ENCODE measurements around the gene ANGPT4. TPM values are rescaled to one million over a fixed set of nuclear protein-coding genes. Genes with fewer than 3 reads are reported as not detected.

Gene ANGPT4
- total RNA-seq, 1 donor from 2014 or later, result 0.07 TPM

DNA sequence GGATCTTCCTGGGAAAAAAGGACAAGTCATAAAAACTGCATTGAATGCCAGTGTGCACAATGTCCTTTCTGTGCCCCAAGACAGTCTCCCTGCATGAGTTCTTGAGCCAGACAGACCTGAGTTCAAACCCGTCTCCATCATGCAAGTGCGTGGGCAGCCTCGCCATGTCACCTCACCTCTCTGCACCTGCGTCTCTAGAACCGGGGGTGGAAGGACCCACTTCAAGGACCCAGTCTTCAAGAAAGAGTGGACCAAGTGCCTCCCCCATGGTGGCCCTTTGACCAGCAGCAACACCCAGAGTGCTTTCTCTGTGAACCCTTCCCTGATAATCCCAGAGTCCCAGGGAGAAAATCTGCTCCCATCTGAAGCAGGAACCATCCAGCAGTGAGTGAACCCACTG, 23.5 kb upstream of the ANGPT4 start:
- H3K27me3 Mint-ChIP-seq, result peaks cover 8% of the 10 kb centered on the region
- H3K9me3 Mint-ChIP-seq, result no peaks in the 10 kb centered on the region
- TF ChIP-seq, protein P1, sequence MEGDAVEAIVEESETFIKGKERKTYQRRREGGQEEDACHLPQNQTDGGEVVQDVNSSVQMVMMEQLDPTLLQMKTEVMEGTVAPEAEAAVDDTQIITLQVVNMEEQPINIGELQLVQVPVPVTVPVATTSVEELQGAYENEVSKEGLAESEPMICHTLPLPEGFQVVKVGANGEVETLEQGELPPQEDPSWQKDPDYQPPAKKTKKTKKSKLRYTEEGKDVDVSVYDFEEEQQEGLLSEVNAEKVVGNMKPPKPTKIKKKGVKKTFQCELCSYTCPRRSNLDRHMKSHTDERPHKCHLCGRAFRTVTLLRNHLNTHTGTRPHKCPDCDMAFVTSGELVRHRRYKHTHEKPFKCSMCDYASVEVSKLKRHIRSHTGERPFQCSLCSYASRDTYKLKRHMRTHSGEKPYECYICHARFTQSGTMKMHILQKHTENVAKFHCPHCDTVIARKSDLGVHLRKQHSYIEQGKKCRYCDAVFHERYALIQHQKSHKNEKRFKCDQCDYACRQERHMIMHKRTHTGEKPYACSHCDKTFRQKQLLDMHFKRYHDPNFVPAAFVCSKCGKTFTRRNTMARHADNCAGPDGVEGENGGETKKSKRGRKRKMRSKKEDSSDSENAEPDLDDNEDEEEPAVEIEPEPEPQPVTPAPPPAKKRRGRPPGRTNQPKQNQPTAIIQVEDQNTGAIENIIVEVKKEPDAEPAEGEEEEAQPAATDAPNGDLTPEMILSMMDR (conservative IDR thresholded peaks at IDR 0.05), result no peak
- H3K4me3 Mint-ChIP-seq, result no peak overlapping the region
- H3K4me1 Mint-ChIP-seq (ENCODE audit: unreplicated experiment), result no peaks in the 10 kb centered on the region
- no peak overlapping the region for H3K27ac Mint-ChIP-seq
- H3K36me3 Mint-ChIP-seq, result no peaks in the 10 kb centered on the region
- no peak for DNase-seq (ENCODE audit: extremely low spot score, unreplicated experiment)

DNA sequence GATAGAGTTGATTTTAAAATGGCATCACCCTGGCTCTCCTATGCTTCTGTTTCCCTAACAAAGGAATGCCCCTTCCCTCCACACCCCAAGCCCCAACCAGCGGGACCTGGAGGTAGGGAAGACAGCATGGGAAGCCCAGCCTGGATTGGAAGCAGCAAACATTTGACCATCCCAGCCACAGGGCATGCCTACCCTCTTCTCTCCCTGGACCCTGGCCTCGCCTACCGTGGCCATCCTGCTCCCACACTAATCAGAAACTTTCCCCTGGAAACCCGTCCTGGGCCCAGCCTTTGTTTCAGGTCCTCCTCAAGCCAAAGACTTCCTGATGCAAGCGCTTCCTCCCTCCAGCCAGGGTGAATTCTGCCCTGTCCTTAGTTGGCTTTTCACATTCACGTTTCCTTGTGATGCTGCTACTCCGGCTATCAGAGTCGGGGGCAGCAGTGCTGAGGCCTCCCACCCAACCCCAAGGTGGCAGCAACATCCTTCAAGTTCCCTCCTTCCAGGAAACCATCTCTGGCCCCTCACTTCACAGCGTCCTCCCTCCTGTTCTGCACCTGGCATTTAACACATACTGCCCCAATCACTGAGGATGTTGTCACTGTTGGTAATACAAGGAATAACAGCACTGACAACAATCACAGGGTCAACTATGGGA, 18.2 kb upstream of the ANGPT4 start:
- no peak for DNase-seq (ENCODE audit: extremely low spot score, unreplicated experiment)
- H3K27ac Mint-ChIP-seq, result no peak overlapping the region
- H3K36me3 Mint-ChIP-seq, result no peaks in the 10 kb centered on the region

DNA sequence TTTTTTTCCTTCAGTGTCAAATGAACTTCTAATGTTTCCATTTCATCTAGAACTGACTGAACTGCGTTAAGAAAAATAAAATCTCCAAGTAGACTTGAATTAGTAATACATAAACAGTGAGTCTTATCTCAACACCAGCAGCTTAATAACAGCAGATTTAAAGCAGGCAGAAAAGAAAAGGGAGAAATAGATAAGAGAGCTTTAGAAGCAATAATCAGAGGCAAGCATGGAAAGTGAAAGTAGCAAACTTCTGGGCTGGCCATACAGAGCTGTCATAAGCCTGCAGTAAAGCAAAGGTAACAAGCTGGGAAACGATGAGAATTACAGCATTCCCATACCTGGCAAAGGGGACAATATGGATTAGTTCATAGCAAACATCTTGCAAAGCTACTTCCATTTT, 16.9 kb upstream of the ANGPT4 start:
- TF ChIP-seq, protein P1 (conservative IDR thresholded peaks at IDR 0.05), result no peak
- H3K27ac Mint-ChIP-seq, result no peak overlapping the region
- no peaks in the 10 kb centered on the region for H3K4me1 Mint-ChIP-seq (ENCODE audit: unreplicated experiment)
- no peaks in the 10 kb centered on the region for H3K9me3 Mint-ChIP-seq
- no peaks in the 10 kb centered on the region for H3K36me3 Mint-ChIP-seq
- no peak overlapping the region for H3K4me3 Mint-ChIP-seq
- DNase-seq (ENCODE audit: extremely low spot score, unreplicated experiment), result no peak
- no peaks in the 10 kb centered on the region for H3K27me3 Mint-ChIP-seq

More for the DNA sequence above, 18.2 kb upstream of the ANGPT4 start:
- Mint-ChIP-seq H3K4me1 (ENCODE audit: unreplicated experiment) (no peaks in the 10 kb centered on the region), H3K9me3 (no peaks in the 10 kb centered on the region), H3K27me3 (no peaks in the 10 kb centered on the region), H3K4me3 (no peak overlapping the region)
- TF ChIP-seq, protein P1 (conservative IDR thresholded peaks at IDR 0.05), result no peak

DNA sequence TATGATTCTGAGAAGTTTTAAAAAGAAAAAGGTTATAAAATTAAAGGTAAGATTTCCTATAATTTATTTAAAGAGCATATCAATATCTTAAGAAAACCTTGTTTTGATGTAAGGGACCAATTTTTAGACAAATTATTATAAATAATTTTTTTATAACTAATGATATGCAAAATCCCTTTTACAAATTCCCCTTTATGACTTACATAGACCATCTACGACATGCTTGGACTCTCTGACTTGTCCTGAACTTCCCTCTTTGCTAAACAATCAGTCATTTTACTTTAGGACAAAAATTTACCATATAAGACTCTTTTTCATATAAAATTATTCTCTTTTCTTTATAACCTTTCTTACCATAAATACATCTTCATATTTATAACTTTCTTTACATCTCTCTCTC, 15.3 kb upstream of the ANGPT4 start:
- no peak overlapping the region for H3K27ac Mint-ChIP-seq
- TF ChIP-seq, protein P1 (conservative IDR thresholded peaks at IDR 0.05), result no peak
- no peak for DNase-seq (ENCODE audit: extremely low spot score, unreplicated experiment)
- no peaks in the 10 kb centered on the region for H3K27me3 Mint-ChIP-seq
- no peaks in the 10 kb centered on the region for H3K9me3 Mint-ChIP-seq
- no peaks in the 10 kb centered on the region for H3K4me1 Mint-ChIP-seq (ENCODE audit: unreplicated experiment)
- no peak overlapping the region for H3K4me3 Mint-ChIP-seq
- no peaks in the 10 kb centered on the region for H3K36me3 Mint-ChIP-seq

DNA sequence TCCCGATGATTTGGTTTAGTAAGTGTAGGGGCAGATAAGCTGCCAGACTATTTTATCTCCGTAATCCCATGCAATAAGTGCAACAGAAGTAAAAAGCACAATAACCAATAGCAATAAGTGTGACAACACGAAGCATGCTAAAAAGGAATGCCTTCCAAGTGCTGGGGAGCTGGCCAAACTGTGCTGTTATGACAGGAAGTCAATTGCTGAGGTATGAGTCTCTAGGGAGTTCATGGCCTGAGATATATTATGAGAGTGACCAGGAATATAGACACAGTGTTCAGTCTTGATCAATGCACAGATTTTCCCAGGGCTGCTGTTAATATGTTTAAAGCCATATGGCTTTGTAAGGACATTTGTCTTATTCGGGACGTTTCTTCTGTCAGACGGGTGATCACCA, 10.5 kb upstream of the ANGPT4 start:
- no peak overlapping the region for H3K4me3 Mint-ChIP-seq
- H3K36me3 Mint-ChIP-seq, result no peaks in the 10 kb centered on the region
- H3K4me1 Mint-ChIP-seq (ENCODE audit: unreplicated experiment), result no peaks in the 10 kb centered on the region
- no peaks in the 10 kb centered on the region for H3K27me3 Mint-ChIP-seq
- DNase-seq (ENCODE audit: extremely low spot score, unreplicated experiment), result no peak
- TF ChIP-seq, protein P1 (conservative IDR thresholded peaks at IDR 0.05), result no peak
- H3K27ac Mint-ChIP-seq, result no peak overlapping the region
- no peaks in the 10 kb centered on the region for H3K9me3 Mint-ChIP-seq

Data from type B pancreatic cell (in vitro differentiated cells).